Upper lobe of right lung (tissue), 1 donor: ENCODE measurements around the gene HIF3A. TPM values are rescaled to one million over a fixed set of nuclear protein-coding genes. Genes with fewer than 3 reads are reported as not detected.

ENCODE experiments used
- ATAC-seq: fragments of 200-7000 bp; cut with Tn5 transposase; one replicate; pipeline ENCODE4 v1.9.1; 2020; ENCODE audit warnings: mild to moderate bottlenecking, moderate library complexity
- DNase-seq: peaks from one replicate; pipeline ENCODE4 v3.0.0-alpha.2; 2020
- H3K27ac ChIP-seq: fragments of 200-600 bp; one replicate; pipeline ENCODE4 v1.8.0; 2022
- H3K27me3 ChIP-seq: fragments of 200-600 bp; one replicate; pipeline ENCODE4 v1.8.0; 2022; ENCODE audit warnings: mild to moderate bottlenecking
- H3K36me3 ChIP-seq: fragments of 200-600 bp; one replicate; pipeline ENCODE4 v1.8.0; 2022
- H3K4me1 ChIP-seq: fragments of 200-600 bp; one replicate; pipeline ENCODE4 v1.8.0; 2022
- H3K4me3 ChIP-seq: fragments of 200-600 bp; one replicate; pipeline ENCODE4 v1.8.0; 2022; ENCODE audit warnings: mild to moderate bottlenecking
- H3K9me3 ChIP-seq: fragments of 200-600 bp; one replicate; pipeline ENCODE4 v1.8.0; 2022
- intact Hi-C: fragments of 100-400 bp; cut with DNase I; formaldehyde crosslinking; loops from one replicate; pipeline ENCODE4 v1.11.0; 2022
- total RNA-seq: library from RNA; stranded (reverse); fragmentation: NEBNext Ultra II Directional; extraction: Animal tissue kit (Norgen Biotek cat#: 25700); gene quantifications from one replicate; pipeline ENCODE4 v1.2.1, GENCODE V29; 2021
- TF ChIP-seq, protein P1 (sequence below): fragments of 200-600 bp; IDR thresholded peaks from one replicate; pipeline ENCODE4 v1.8.0; 2022; ENCODE audit warnings: antibody characterized with exemption
- donor health status: DM: no; HTN: yes; CAD: no; lungs with severe emphysema.

The HIF3A gene
- total RNA-seq, 1 donor from 2014 or later, result 63.1 TPM

DNA sequence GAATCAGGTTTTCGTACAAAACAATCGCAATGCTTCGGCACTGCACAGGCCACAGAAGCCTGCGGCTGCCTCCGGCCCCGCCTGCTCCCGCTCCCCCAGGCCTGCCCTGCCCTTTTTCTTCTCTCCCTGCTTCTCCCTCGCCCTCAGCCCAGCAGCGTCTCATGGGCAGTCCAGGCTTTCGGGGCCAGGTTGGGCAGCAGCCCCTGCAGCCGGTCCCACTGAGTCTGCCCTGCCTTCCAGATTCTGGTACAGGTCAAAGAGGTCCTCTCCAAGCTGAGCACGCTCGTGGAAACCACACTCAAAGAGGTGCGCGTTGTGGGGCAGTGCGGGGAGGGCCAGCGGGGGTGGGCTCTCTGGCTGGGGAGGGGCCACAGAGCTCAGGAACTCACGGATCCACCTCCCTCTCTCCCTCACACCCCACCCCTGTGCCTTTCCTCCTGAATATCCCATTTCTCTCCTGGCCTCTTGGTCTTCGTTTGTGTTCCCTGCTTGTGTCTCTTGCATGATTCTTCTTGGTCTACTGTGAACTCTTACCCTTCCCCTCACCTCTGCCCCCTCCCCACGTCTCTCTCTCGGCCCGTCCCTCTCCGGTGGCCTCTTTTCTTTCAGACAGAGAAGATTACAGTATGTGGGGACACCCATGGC, 86.5 kb downstream of the HIF3A start:
- ATAC-seq (no peak), DNase-seq (peak; percentile 16)
- Histone ChIP-seq H3K9me3 (no peaks in the 10 kb centered on the region), H3K27me3 (no peaks in the 10 kb centered on the region), H3K4me3 (no peak overlapping the region), H3K27ac (no peak overlapping the region), H3K4me1 (no peaks in the 10 kb centered on the region), H3K36me3 (peaks cover 59% of the 10 kb centered on the region)
- TF ChIP-seq, protein P1, sequence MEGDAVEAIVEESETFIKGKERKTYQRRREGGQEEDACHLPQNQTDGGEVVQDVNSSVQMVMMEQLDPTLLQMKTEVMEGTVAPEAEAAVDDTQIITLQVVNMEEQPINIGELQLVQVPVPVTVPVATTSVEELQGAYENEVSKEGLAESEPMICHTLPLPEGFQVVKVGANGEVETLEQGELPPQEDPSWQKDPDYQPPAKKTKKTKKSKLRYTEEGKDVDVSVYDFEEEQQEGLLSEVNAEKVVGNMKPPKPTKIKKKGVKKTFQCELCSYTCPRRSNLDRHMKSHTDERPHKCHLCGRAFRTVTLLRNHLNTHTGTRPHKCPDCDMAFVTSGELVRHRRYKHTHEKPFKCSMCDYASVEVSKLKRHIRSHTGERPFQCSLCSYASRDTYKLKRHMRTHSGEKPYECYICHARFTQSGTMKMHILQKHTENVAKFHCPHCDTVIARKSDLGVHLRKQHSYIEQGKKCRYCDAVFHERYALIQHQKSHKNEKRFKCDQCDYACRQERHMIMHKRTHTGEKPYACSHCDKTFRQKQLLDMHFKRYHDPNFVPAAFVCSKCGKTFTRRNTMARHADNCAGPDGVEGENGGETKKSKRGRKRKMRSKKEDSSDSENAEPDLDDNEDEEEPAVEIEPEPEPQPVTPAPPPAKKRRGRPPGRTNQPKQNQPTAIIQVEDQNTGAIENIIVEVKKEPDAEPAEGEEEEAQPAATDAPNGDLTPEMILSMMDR, result no peak
- intact Hi-C loops, result no loop called here

DNA sequence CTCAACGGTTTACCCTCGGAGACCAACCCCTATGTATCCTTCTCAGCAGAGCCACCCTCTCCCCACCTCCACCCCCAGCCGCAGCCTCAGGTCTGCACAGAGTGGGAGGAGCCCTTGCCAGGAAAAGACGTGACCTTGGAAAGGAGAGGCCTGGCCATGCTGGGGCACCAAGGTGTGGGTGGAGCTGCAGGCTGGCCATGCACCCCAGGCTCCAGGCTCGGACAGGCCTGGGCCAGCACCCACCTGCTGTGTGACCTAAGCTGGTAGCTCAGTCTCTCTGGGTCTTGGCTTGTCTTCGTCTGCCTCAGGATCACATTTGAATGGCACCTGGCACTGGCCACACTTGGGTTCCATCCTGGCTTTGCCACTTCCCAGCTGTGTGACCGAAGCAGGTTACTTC, 87.0 kb downstream of the HIF3A start:
- no peaks in the 10 kb centered on the region for H3K27me3 ChIP-seq
- intact Hi-C loops, result no loop called here
- DNase-seq, result peak; percentile 42

DNA sequence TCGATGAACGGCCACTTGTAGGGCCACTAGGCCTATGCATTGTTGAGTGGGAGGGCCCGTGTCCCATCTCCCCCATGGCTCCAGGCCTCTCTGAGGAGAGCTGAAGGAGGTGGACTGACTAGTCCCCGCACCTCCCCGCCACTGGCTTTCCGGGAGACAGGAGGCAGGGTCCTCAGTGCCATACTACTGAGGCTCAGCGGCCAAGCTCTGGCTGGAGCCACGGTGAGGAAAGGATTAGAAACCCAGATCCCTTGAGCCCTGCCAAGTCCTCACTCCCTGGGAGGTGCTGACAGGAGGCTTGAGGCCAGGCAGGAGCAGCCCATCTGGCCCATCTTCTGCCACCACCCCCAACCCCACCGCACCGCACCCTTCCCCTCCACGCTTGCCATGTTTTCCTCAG, 87.6 kb downstream of the HIF3A start:
- no peaks in the 10 kb centered on the region for H3K9me3 ChIP-seq
- no peak for ATAC-seq
- intact Hi-C loops, result no loop called here
- H3K36me3 ChIP-seq, result peaks cover 60% of the 10 kb centered on the region
- no peak overlapping the region for H3K4me3 ChIP-seq
- peak; percentile 30 for DNase-seq
- H3K27ac ChIP-seq, result no peak overlapping the region
- TF ChIP-seq, protein P1, result no peak
- no peaks in the 10 kb centered on the region for H3K4me1 ChIP-seq
- no peaks in the 10 kb centered on the region for H3K27me3 ChIP-seq

More for the DNA sequence above, 87.0 kb downstream of the HIF3A start:
- no peaks in the 10 kb centered on the region for H3K4me1 ChIP-seq
- H3K9me3 ChIP-seq, result no peaks in the 10 kb centered on the region
- H3K36me3 ChIP-seq, result peaks cover 62% of the 10 kb centered on the region
- no peak for ATAC-seq
- TF ChIP-seq, protein P1, result no peak
- H3K4me3 ChIP-seq, result no peak overlapping the region
- H3K27ac ChIP-seq, result no peak overlapping the region

DNA sequence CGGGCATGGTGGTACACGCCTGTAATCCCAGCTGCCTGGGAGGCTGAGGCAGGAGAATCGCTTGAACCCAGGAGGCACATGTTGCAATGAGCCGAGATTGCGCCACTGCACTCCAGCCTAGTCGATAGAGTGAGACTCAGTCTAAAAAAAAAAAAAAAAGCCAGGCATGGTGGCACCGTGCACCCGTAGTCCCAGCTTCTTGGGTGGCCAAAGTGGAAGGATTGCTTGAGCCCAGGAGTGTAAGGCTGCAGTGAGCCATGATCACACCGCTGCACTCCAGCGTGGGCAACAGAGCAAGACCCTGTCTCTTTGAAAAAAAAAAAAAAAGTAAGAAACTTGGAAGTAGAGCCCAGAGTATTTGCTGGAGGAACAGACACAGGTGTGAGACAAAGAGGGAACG, 88.8 kb downstream of the HIF3A start:
- Histone ChIP-seq H3K4me1 (no peaks in the 10 kb centered on the region), H3K4me3 (no peak overlapping the region), H3K27ac (no peak overlapping the region), H3K9me3 (no peaks in the 10 kb centered on the region), H3K36me3 (peaks cover 67% of the 10 kb centered on the region), H3K27me3 (no peaks in the 10 kb centered on the region)
- TF ChIP-seq, protein P1, result no peak
- intact Hi-C loops, result no loop called here
- ATAC-seq (no peak), DNase-seq (peak; percentile 51)

DNA sequence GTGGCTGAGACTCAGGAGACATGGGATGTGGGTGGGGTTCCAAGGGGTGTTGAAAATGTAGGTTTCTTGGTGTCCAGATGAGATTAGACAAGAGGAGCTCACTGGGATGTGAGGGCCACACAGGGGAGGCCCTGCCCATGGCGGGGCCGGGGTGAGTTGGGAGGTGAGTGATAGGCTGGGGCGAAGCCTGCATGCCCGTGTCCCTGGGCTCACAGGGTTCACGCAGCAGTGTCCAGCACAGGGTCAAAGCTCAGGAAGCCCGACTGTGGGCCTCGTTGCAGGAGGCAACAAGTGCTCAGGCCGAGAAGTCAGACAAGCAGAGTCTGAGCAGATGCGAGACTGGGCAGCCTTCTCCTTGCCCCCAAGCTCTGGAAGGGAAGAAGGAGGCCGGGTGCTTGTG, 89.3 kb downstream of the HIF3A start:
- no peak overlapping the region for H3K27ac ChIP-seq
- H3K27me3 ChIP-seq, result no peaks in the 10 kb centered on the region
- H3K4me3 ChIP-seq, result no peak overlapping the region
- TF ChIP-seq, protein P1, result no peak
- no peaks in the 10 kb centered on the region for H3K9me3 ChIP-seq
- DNase-seq, result peak; percentile 52
- no peak for ATAC-seq
- H3K36me3 ChIP-seq, result peaks cover 71% of the 10 kb centered on the region
- no peaks in the 10 kb centered on the region for H3K4me1 ChIP-seq
- intact Hi-C loops, result no loop called here
